HG02884 (cell line): ENCODE results near the gene LRRC23.
"Not testable (repeated sequence)": the region's sequence is repeated elsewhere in the genome, so short reads cannot be mapped to it uniquely, and the experiment has no call there.

ENCODE experiments used
- ATAC-seq: cut with Tn5 transposase; IDR thresholded peaks from one replicate; pipeline ENCODE4 v1.9.1; 2021; ENCODE audit warnings: mild to moderate bottlenecking, moderate library complexity; ENCODE audit not compliant: unreplicated experiment

The LRRC23 gene

GRCh38 chr12:6872073-6873048, 32.3 kb upstream of the LRRC23 start:
- ATAC-seq = no peak

GRCh38 chr12:6873094-6874014, 31.3 kb upstream of the LRRC23 start, which contains the start of gene SPSB2:
Gene SPSB2 (minus strand): TSS chr12:6873303. CDS start chr12:6872901, 402 bp downstream.
- peak; percentile 70 for ATAC-seq

- ATAC-seq = not testable (repeated sequence)
Measured at GRCh38 chr12:6874015-6874368, 30.6 kb upstream of the LRRC23 start.

- not testable (repeated sequence) for ATAC-seq
Measured at GRCh38 chr12:6879824-6880223, 24.8 kb upstream of the LRRC23 start.

GRCh38 chr12:6883252-6883651, 21.4 kb upstream of the LRRC23 start:
- ATAC-seq = no peak

- no peak for ATAC-seq
Measured at GRCh38 chr12:6883683-6884082, 20.9 kb upstream of the LRRC23 start.

GRCh38 chr12:6884539-6884938, 20.1 kb upstream of the LRRC23 start:
- no peak for ATAC-seq

- ATAC-seq = not testable (repeated sequence)
Measured at GRCh38 chr12:6886206-6886999, 18.2 kb upstream of the LRRC23 start.

DNA sequence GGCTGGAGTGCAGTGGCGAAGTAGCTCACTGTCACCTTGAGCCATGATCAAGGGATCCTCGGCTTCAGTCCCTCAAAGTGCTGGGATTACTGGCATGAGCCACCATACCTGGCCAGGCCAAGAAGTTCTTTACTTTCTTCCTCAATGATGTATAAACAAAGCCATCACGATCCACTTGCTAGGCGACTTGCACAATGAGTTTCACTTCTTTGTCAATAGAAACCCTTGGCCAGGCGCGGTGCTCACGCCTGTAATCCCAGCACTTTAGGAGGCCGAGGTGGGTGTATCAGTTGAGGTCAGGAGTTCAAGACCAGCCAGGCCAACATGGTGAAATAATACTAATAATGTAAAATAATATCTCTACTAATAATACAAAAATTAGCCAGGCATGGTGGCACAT, 17.2 kb upstream of the LRRC23 start:
- ATAC-seq = no peak

- ATAC-seq = no peak
Measured at GRCh38 chr12:6888360-6888759, 16.3 kb upstream of the LRRC23 start.

GRCh38 chr12:6888794-6889193, 15.8 kb upstream of the LRRC23 start:
- ATAC-seq = not testable (repeated sequence)

- ATAC-seq = not testable (repeated sequence)
Measured at GRCh38 chr12:6889775-6890573, 14.6 kb upstream of the LRRC23 start.

DNA sequence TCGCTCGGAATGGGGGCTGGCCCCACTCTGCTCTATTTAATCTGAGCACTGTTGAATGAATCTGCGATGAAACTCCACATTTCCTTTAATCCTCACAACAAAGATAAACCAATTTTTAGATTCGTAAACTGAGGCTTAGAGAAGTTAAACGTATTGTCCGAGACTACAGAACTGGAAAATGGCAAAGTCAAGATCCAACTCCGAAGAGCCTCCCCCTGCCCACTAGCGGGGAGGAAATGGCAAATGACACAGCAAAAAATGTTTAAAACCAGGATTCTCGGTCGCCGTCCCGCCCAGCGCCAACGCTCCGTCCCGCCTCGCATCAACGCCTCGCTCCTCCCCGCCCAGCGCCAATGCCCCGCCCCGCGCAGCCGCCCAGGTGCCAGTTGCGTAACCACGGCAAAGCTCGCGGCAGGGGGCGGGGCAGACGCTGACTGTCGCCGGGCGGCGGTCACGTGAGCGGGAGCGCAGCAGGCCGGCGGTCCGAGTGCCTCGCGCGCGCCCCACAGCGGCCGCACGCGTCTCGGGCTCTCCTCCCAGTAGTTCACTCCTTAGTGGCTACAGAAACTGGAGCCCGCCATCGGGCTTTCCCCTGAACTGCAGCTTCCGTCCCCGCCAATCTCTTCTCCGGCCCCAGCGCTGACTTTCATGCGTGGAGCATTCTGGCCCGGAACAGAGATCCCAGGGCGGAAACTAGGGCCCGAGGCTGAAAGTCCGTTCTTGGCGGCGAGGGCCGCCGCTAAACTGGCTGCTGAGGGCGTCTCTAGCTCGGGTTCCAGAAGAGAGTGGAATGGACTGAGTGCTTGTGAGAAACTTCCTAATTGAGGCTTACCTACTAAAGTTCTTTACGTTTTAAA, 13.6 kb upstream of the LRRC23 start:
- peak; percentile 91 for ATAC-seq

DNA sequence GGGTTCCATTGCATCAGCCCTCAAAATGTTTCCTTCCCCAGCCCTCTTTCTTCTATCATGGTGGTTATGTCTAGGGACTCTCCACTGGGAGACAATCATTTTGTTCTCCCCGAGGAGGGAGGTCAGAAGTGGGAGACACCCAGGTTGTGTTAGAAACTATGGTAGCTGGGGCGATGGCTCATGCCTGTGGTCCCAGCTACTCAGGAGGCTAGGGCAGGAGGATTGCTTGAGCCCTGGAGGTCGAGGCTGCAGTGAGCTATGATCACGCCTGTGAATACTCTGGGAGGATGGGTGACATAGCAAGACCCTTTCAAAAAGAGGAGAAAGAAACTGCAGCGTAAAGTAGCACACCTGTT, 13.0 kb upstream of the LRRC23 start:
- ATAC-seq = no peak

- not testable (repeated sequence) for ATAC-seq
Measured at GRCh38 chr12:6892683-6893082, 11.9 kb upstream of the LRRC23 start.

DNA sequence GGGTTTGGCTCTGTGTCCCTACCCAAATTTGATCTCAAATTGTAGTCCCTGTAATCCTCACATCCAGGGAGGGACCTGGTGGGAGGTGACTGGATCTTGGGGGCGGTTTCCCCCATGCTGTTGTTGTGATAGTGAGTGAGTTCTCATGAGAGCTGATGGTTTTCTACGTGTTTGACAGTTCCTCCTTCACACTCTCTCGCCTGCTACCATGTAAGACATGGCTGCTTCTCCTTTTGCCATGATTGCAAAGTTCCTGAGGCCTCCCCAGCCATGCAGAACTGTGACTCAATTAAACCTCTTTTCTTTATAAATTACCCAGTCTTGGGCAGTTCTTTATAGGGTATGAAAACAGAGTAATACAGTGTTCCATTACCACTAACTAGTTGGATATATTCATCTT, 10.3 kb upstream of the LRRC23 start:
- ATAC-seq = no peak

- no peak for ATAC-seq
Measured at GRCh38 chr12:6896846-6897435, 7.7 kb upstream of the LRRC23 start.

GRCh38 chr12:6899427-6899826, 5.2 kb upstream of the LRRC23 start:
- no peak for ATAC-seq
